Measurements from ENCODE around the gene RNF220. TPM values are rescaled to one million over a fixed set of nuclear protein-coding genes. Genes with fewer than 3 reads are reported as not detected.

The RNF220 gene
- total and polyA plus RNA-seq, 2 of the 13 experiments (the other 11 are each of a cell fraction or from before 2014, with no cell fraction given) = 48.2 to 72.1 TPM

DNA sequence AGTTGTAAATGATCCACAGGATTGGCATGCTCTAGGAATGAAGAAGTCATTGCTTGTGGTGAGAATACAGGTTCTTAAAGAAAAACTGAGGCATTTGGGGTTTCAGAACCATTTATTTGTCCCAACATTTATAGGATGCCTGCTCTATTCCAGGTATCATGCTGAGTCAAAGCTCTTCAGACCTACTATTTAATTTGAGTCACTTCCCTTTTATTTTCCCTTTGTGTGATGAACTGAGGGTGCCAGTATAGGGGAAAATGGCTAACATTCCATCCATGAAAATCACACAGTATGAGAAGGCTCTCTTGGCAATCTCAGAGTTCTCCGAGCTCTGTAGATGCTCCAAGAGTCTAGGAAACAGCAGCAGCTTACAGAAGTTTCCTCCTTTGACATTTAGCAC, 110.4 kb downstream of the RNF220 start (continued):
- TF ChIP-seq BCLAF1 (IDR thresholded peaks at IDR 0.05) = no peak
- no peak for TF ChIP-seq ZNF75D (CRISPR knock-in tag; IDR thresholded peaks at IDR 0.05; ENCODE audit: borderline replicate concordance)
- no peak for TF ChIP-seq DR1 (CRISPR knock-in tag; IDR thresholded peaks at IDR 0.05)
- TF ChIP-seq NR1H2 (CRISPR knock-in tag; IDR thresholded peaks at IDR 0.05; ENCODE audit: borderline replicate concordance, low read depth) = no peak
- TF ChIP-seq ISL2 (CRISPR knock-in tag; IDR thresholded peaks at IDR 0.05) = no peak
- no peak for TF ChIP-seq CEBPG (CRISPR knock-in tag; IDR thresholded peaks at IDR 0.05)
- TF ChIP-seq HMG20A (CRISPR knock-in tag; IDR thresholded peaks at IDR 0.05; ENCODE audit: borderline replicate concordance) = no peak
- no peak for TF ChIP-seq MEF2D (CRISPR knock-in tag; IDR thresholded peaks at IDR 0.05)
- no peak for TF ChIP-seq ZNF329 (CRISPR knock-in tag; IDR thresholded peaks at IDR 0.05; ENCODE audit: low read depth)
- no peak for TF ChIP-seq ZMAT3 (CRISPR knock-in tag; conservative IDR thresholded peaks at IDR 0.05)
- TF ChIP-seq ARNTL (CRISPR knock-in tag; IDR thresholded peaks at IDR 0.05) = no peak
- TF ChIP-seq NFIB (CRISPR knock-in tag; IDR thresholded peaks at IDR 0.05; ENCODE audit: borderline replicate concordance) = no peak

DNA sequence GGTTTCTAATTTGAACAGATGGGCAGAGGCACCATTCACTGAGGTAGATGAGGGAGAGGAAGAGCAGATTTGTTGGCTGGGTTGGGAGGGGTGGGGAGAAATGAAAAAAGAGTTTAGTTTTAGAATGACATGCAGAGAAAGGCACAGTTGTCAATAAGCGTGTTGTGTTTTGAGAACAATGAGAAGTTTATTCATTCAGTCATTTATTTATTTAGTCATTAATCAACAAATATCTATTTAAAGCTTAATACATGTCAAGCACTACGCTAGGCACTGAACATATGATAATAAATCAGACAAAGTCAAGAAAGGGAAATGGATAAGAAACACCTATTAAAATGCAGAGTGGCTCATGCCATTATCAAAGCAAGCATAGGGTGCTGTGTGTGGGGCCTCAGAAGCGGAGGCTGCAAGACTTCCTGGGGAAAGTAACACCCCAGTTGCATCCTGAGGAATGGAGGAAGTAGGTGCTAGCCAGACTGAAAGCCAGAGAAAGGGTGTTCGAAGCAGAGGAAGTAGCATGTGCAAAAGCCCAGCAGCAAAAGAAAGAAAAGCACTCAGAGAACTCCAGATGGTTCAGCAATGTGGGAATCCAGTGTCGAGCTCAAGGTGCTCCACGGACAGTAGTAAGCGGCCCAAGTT, 114.1 kb downstream of the RNF220 start:
- TF ChIP-seq ZZZ3 (CRISPR knock-in tag; IDR thresholded peaks at IDR 0.05; ENCODE audit: borderline replicate concordance) (no peak), ZBTB21 (CRISPR knock-in tag; IDR thresholded peaks at IDR 0.05) (no peak)
- H4K20me1 ChIP-seq (ENCODE audit: insufficient read depth, low read length) = no peaks in the 10 kb centered on the region
- BruUV-seq (replicated peaks) = no TSS peak
- H3K79me2 ChIP-seq (ENCODE audit: insufficient read depth, low read length) = no peaks in the 10 kb centered on the region
- ChIA-PET POLR2A (no interaction called here), CTCF (ENCODE audit: low intra/inter-chr PET ratio, low total read pairs) (no interaction called here)
- no peak for DNase-seq (ENCODE audit: low spot score)
- intact Hi-C loops (cut with micrococcal nuclease; ENCODE audit: unreplicated experiment) (loop anchor here (10.0 kb wide), 1 partner anchor 334 kb away; no protein-coding TSS in a partner anchor), in situ Hi-C loops (cut with HindIII; ENCODE audit: extremely low pct_ligation_motif_present, low pct_unique_long_range_greater_than_20kb) (no loop called here)
- no peak for ATAC-seq
- H3K9ac ChIP-seq (ENCODE audit: insufficient read depth, low read depth, low read length) = no peak overlapping the region
- no peak overlapping the region for H3K4me2 ChIP-seq (ENCODE audit: low read depth, low read length)
- H3K9me3 ChIP-seq (ENCODE audit: low read length) = no peaks in the 10 kb centered on the region
- H2AFZ ChIP-seq (ENCODE audit: low read length) = no peak overlapping the region
- H3K27ac ChIP-seq (ENCODE audit: extremely low read length, insufficient read depth, low read length) = no peak overlapping the region
- FAIRE-seq = no peak
- H3K4me1 ChIP-seq (ENCODE audit: insufficient read depth, low read length) = peaks cover 13% of the 10 kb centered on the region
- H3K36me3 ChIP-seq (replicated peaks in 1 of 2; ENCODE audit: control insufficient read depth in 1 of 2, insufficient read depth in 2 of 2, low read length in 2 of 2) = peaks cover 0 to 4% of the 10 kb centered on the region in 2 experiments; a peak in 1 of 5 replicates
- no peak overlapping the region for H3K4me3 ChIP-seq (replicated peaks in 1 of 3; ENCODE audit: insufficient read depth in 1 of 3, low read depth in 2 of 3, low read length in 3 of 3)
- H3K27me3 ChIP-seq (ENCODE audit: control insufficient read depth in 1 of 2, insufficient read depth in 2 of 2, low read length in 2 of 2) = no peaks in the 10 kb centered on the region; a peak in 1 of 5 replicates
- WGBS (ENCODE audit: low lambda C conversion rate) = 75% methylated on average over 7 of the region's 7 CpGs
